Liver (tissue), 9 donors: ENCODE data around the gene PKIG. TPM values are rescaled to one million over a fixed set of nuclear protein-coding genes. Genes with fewer than 3 reads are reported as not detected.

Source experiments
- DNase-seq: peaks from one replicate; pipeline ENCODE4 v3.0.0-alpha.2; 2017; ENCODE audit warnings: low spot score
- H3K27ac ChIP-seq, 2 donors: one replicate each; pipeline ENCODE4 v1.7.0; 2013; ENCODE audit warnings: inconsistent platforms in 2 of 2, low read length in 2 of 2, control low read depth in 1 of 2, low read depth in 1 of 2, mild to moderate bottlenecking in 1 of 2
- H3K27me3 ChIP-seq, 4 donors: one replicate each; pipeline versions ENCODE4 v1.6.1 to v1.7.0; 2013; ENCODE audit warnings: low read length in 3 of 4, inconsistent platforms in 1 of 4, mild to moderate bottlenecking in 1 of 4, moderate library complexity in 1 of 4; ENCODE audit not compliant: control insufficient read depth in 4 of 4, insufficient read depth in 4 of 4
- H3K36me3 ChIP-seq, 4 donors: one replicate each; pipeline versions ENCODE4 v1.6.1 to v1.7.0; 2013; ENCODE audit warnings: low read length in 3 of 4, mild to moderate bottlenecking in 3 of 4, low read depth in 1 of 4, moderate library complexity in 1 of 4; ENCODE audit not compliant: control insufficient read depth in 4 of 4, insufficient read depth in 3 of 4
- H3K4me1 ChIP-seq, 4 donors: one replicate each; pipeline versions ENCODE4 v1.6.1 to v1.7.0; 2013; ENCODE audit warnings: low read length in 3 of 4, mild to moderate bottlenecking in 3 of 4, moderate library complexity in 1 of 4; ENCODE audit not compliant: control insufficient read depth in 4 of 4, insufficient read depth in 4 of 4
- H3K4me3 ChIP-seq, 3 donors: one replicate each; pipeline versions ENCODE4 v1.6.1 to v1.7.0; 2013; ENCODE audit warnings: low read length in 3 of 3, control low read depth in 1 of 3, low read depth in 1 of 3, mild to moderate bottlenecking in 1 of 3
- H3K9ac ChIP-seq, 2 donors: one replicate each; pipeline ENCODE4 v1.7.0; 2013; ENCODE audit warnings: low read length in 2 of 2, mild to moderate bottlenecking in 2 of 2, moderate library complexity in 2 of 2, control low read depth in 1 of 2, low read depth in 1 of 2
- H3K9me3 ChIP-seq, 4 donors: one replicate each; pipeline versions ENCODE4 v1.6.1 to v1.7.0; 2013; ENCODE audit warnings: low read length in 3 of 4; ENCODE audit not compliant: control insufficient read depth in 4 of 4
- ATF3 ChIP-seq: IDR thresholded peaks from 2 replicates; pipeline ENCODE4 v1.6.1; 2016; ENCODE audit warnings: antibody characterized with exemption
- EGR1 ChIP-seq, 2 donors: IDR thresholded peaks; 2 replicates each; pipeline ENCODE4 v1.6.1; 2016 to 2018; ENCODE audit warnings: antibody characterized with exemption in 2 of 2, low read depth in 2 of 2
- FOXA1 ChIP-seq: IDR thresholded peaks from 2 replicates; pipeline ENCODE4 v1.6.1; 2016; ENCODE audit warnings: antibody characterized with exemption
- FOXA2 ChIP-seq: IDR thresholded peaks from 2 replicates; pipeline ENCODE4 v1.6.1; 2016; ENCODE audit warnings: antibody characterized with exemption
- GABPA ChIP-seq, 2 donors: IDR thresholded peaks in 1 of 2; conservative IDR thresholded peaks in 1 of 2; 2 replicates each; pipeline ENCODE4 v1.6.1; 2016; ENCODE audit warnings: antibody characterized with exemption in 2 of 2, mild to moderate bottlenecking in 1 of 2, moderate library complexity in 1 of 2
- HNF4A ChIP-seq, 2 donors: conservative IDR thresholded peaks; 2 replicates each; pipeline ENCODE4 v1.6.1; 2016; ENCODE audit warnings: antibody characterized with exemption in 2 of 2, mild to moderate bottlenecking in 2 of 2
- HNF4G ChIP-seq: IDR thresholded peaks from 2 replicates; pipeline ENCODE4 v1.6.1; 2016; ENCODE audit warnings: antibody characterized with exemption
- JUND ChIP-seq, 2 donors: IDR thresholded peaks; 2 replicates each; pipeline ENCODE4 v1.6.1; 2016; ENCODE audit warnings: antibody characterized with exemption in 2 of 2
- NR2F2 ChIP-seq: IDR thresholded peaks from 2 replicates; pipeline ENCODE4 v1.6.1; 2016; ENCODE audit warnings: antibody characterized with exemption
- RAD21 ChIP-seq, 2 donors: IDR thresholded peaks; 2 replicates each; pipeline ENCODE4 v1.6.1; 2016; ENCODE audit warnings: antibody characterized with exemption in 2 of 2, mild to moderate bottlenecking in 2 of 2
- RXRA ChIP-seq, 2 donors: IDR thresholded peaks; 2 replicates each; pipeline ENCODE4 v1.6.1; 2017 to 2018; ENCODE audit warnings: antibody characterized with exemption in 2 of 2, mild to moderate bottlenecking in 1 of 2
- SP1 ChIP-seq: IDR thresholded peaks from 2 replicates; pipeline ENCODE4 v1.6.1; 2018; ENCODE audit warnings: antibody characterized with exemption, mild to moderate bottlenecking
- TAF1 ChIP-seq: conservative IDR thresholded peaks from 2 replicates; pipeline ENCODE4 v1.6.1; 2016; ENCODE audit warnings: antibody characterized with exemption, mild to moderate bottlenecking
- YY1 ChIP-seq: IDR thresholded peaks from 2 replicates; pipeline ENCODE4 v1.6.1; 2016; ENCODE audit warnings: antibody characterized with exemption, mild to moderate bottlenecking
- WGBS: extraction: QIAGEN DNeasy Blood & Tissue Kit; methylation state at CpG from one replicate; pipeline ENCODE4 v1.1.7; 2013; 5-methylcytosine and 5-hydroxymethylcytosine counted together
- polyA plus RNA-seq, 2 donors: library from polyadenylated mRNA; stranded (reverse) in 1 of 2; unstranded in 1 of 2; fragments of 200-250 nt in 1 of 2; fragments of >200 nt in 1 of 2; fragmentation: Nextera tagmentation in 1 of 2; extraction: Ambion mirVana in 1 of 2; gene quantifications; one replicate each; pipeline versions ENCODE4 v1.2.1 to v1.2.3, GENCODE V29; 2013 to 2015
- total RNA-seq, 2 donors: library from RNA; depleted of rRNA; stranded (reverse); fragments of >200 nt; gene quantifications; one replicate each; pipeline ENCODE4 v1.2.3, GENCODE V29; 2014
- TF ChIP-seq, protein P1 (sequence below): IDR thresholded peaks from 2 replicates; pipeline ENCODE4 v1.6.1; 2016; ENCODE audit warnings: antibody characterized with exemption
- TF ChIP-seq, protein P2 (sequence below): fragments of 150-350 bp; IDR thresholded peaks from 2 replicates; pipeline ENCODE4 v1.5.1; 2017; ENCODE audit warnings: improper control_type of control experiment, low read depth, low read length; ENCODE audit not compliant: missing input control
- TF ChIP-seq, protein P3 (sequence below): IDR thresholded peaks from 2 replicates; pipeline ENCODE4 v1.6.1; 2016; ENCODE audit warnings: antibody characterized with exemption
- TF ChIP-seq, protein P4 (sequence below): IDR thresholded peaks from 2 replicates; pipeline ENCODE4 v1.6.1; 2016; ENCODE audit warnings: antibody characterized with exemption, mild to moderate bottlenecking
- donor health status: healthy.
- donor health status: healthy.
- donor health status: healthy.
- donor health status: healthy.
- donor health status: healthy.

PKIG gene
- total and polyA plus RNA-seq, 4 donors, result 10.6 to 24.3 (median 23.4) TPM

DNA sequence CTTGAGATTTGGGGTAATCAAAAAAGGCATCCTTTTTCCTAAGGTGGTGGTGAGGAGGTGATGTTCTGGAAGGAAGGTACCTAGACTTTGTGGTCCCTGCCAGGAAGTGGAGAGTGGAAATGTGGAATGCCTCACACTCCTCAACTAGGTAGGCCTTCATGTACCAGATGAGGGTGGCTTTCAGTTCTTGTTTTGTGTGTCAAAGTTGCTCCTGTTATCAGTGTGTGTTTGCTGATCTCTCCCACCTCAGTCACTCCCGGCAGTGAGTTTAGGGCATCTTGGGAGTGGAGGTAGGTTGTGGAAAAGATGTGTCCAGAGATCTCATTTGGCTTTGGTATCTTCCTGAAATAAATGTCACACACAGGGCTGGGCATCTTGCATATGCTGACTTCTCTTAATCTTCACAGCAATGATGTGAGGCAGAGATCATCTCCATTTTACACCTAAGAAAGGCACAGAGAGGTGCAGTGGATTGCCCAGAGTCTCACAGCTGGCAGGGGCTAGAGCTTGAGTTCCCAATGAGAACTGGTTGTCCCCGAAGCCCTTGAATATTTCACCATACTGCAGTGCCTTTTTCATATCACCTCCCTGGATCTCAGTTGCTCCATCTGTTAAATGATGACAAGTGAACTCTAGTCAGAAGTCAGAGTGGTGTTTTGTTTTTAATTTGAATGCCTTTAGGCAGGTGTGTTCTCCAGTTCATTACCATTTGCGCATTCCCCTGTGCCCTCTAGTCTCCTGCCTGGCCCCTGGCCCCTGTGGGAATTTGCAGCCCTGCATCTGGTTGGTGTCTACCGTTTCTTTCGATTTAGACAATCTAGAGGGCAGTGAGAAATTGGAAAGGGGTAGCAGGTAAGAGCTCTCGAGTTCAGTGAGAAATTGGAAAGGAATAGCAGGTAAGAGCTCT is 2.9 kb downstream of the PKIG start:
- TF ChIP-seq EGR1 (IDR thresholded peaks at IDR 0.05; ENCODE audit: low read depth in 2 of 2) (no peak), JUND (IDR thresholded peaks at IDR 0.05) (no peak), SP1 (no peak), ATF3 (no peak), NR2F2 (no peak), GABPA (IDR thresholded peaks at IDR 0.05 in 1 of 2, conservative IDR thresholded peaks at IDR 0.05 in 1 of 2) (no peak)
- TF ChIP-seq, protein P1, sequence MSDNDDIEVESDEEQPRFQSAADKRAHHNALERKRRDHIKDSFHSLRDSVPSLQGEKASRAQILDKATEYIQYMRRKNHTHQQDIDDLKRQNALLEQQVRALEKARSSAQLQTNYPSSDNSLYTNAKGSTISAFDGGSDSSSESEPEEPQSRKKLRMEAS, result no peak
- TF ChIP-seq, protein P2, sequence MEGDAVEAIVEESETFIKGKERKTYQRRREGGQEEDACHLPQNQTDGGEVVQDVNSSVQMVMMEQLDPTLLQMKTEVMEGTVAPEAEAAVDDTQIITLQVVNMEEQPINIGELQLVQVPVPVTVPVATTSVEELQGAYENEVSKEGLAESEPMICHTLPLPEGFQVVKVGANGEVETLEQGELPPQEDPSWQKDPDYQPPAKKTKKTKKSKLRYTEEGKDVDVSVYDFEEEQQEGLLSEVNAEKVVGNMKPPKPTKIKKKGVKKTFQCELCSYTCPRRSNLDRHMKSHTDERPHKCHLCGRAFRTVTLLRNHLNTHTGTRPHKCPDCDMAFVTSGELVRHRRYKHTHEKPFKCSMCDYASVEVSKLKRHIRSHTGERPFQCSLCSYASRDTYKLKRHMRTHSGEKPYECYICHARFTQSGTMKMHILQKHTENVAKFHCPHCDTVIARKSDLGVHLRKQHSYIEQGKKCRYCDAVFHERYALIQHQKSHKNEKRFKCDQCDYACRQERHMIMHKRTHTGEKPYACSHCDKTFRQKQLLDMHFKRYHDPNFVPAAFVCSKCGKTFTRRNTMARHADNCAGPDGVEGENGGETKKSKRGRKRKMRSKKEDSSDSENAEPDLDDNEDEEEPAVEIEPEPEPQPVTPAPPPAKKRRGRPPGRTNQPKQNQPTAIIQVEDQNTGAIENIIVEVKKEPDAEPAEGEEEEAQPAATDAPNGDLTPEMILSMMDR, result no peak
- Histone ChIP-seq H3K4me3 (no peak overlapping the region), H3K4me1 (peaks cover 0 to 5% (median 1%) of the 10 kb centered on the region in 4 donors), H3K9me3 (no peaks in the 10 kb centered on the region), H3K27ac (no peak overlapping the region), H3K27me3 (no peaks in the 10 kb centered on the region), H3K36me3 (peaks cover 0 to 8% (median 0%) of the 10 kb centered on the region in 4 donors), H3K9ac (no peak overlapping the region)
- DNase-seq, result no peak
- WGBS, result 92% methylated on average over 6 of the region's 6 CpGs

DNA sequence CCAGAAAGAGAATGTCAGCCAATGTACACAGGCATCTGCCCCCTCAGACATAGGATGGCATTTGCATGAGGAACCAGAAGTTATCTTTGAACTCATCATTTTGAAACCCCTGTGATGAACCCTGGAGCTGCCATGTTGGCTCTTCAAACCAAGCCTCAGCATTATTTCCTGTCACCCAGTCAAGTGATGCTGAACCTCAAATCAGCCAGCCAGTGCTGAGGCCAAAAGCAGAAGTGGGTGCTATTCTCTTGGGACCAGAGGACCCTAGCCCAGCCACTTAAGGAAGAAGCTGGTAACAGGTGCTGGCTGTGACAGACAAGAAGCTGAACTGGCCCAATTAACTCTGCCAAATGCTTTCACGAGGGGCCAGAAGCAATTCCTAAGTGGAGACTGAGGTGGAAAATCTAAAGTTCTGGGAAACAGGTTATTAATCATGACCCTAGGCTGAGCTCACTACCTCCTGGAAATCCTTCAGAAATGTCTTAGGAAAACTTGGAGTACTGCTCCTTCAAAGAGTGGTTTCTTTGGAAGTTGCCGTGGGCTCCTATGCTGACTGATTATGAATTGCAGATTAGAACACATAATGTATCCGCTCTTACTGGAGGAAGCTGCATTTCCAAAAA is 4.0 kb downstream of the PKIG start:
- WGBS, result 82% methylated on average over 3 of the region's 3 CpGs
- Histone ChIP-seq H3K27me3 (no peaks in the 10 kb centered on the region), H3K9ac (no peak overlapping the region), H3K27ac (no peak overlapping the region), H3K9me3 (no peaks in the 10 kb centered on the region), H3K4me1 (peaks cover 0 to 5% (median 1%) of the 10 kb centered on the region in 4 donors), H3K36me3 (peaks cover 0 to 14% (median 3%) of the 10 kb centered on the region in 4 donors), H3K4me3 (no peak overlapping the region)
- TF ChIP-seq, protein P2, result no peak
- TF ChIP-seq HNF4A (conservative IDR thresholded peaks at IDR 0.05) (no peak), RXRA (IDR thresholded peaks at IDR 0.05) (no peak), FOXA1 (no peak), RAD21 (IDR thresholded peaks at IDR 0.05) (no peak), TAF1 (no peak), SP1 (no peak), NR2F2 (no peak), YY1 (no peak), FOXA2 (no peak), ATF3 (no peak), JUND (IDR thresholded peaks at IDR 0.05) (no peak), EGR1 (IDR thresholded peaks at IDR 0.05; ENCODE audit: low read depth in 2 of 2) (no peak), HNF4G (no peak), GABPA (IDR thresholded peaks at IDR 0.05 in 1 of 2, conservative IDR thresholded peaks at IDR 0.05 in 1 of 2) (no peak)
- TF ChIP-seq, protein P3, sequence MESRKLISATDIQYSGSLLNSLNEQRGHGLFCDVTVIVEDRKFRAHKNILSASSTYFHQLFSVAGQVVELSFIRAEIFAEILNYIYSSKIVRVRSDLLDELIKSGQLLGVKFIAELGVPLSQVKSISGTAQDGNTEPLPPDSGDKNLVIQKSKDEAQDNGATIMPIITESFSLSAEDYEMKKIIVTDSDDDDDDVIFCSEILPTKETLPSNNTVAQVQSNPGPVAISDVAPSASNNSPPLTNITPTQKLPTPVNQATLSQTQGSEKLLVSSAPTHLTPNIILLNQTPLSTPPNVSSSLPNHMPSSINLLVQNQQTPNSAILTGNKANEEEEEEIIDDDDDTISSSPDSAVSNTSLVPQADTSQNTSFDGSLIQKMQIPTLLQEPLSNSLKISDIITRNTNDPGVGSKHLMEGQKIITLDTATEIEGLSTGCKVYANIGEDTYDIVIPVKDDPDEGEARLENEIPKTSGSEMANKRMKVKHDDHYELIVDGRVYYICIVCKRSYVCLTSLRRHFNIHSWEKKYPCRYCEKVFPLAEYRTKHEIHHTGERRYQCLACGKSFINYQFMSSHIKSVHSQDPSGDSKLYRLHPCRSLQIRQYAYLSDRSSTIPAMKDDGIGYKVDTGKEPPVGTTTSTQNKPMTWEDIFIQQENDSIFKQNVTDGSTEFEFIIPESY, result no peak
- TF ChIP-seq, protein P4, sequence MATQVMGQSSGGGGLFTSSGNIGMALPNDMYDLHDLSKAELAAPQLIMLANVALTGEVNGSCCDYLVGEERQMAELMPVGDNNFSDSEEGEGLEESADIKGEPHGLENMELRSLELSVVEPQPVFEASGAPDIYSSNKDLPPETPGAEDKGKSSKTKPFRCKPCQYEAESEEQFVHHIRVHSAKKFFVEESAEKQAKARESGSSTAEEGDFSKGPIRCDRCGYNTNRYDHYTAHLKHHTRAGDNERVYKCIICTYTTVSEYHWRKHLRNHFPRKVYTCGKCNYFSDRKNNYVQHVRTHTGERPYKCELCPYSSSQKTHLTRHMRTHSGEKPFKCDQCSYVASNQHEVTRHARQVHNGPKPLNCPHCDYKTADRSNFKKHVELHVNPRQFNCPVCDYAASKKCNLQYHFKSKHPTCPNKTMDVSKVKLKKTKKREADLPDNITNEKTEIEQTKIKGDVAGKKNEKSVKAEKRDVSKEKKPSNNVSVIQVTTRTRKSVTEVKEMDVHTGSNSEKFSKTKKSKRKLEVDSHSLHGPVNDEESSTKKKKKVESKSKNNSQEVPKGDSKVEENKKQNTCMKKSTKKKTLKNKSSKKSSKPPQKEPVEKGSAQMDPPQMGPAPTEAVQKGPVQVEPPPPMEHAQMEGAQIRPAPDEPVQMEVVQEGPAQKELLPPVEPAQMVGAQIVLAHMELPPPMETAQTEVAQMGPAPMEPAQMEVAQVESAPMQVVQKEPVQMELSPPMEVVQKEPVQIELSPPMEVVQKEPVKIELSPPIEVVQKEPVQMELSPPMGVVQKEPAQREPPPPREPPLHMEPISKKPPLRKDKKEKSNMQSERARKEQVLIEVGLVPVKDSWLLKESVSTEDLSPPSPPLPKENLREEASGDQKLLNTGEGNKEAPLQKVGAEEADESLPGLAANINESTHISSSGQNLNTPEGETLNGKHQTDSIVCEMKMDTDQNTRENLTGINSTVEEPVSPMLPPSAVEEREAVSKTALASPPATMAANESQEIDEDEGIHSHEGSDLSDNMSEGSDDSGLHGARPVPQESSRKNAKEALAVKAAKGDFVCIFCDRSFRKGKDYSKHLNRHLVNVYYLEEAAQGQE, result no peak
- TF ChIP-seq, protein P1, result no peak
- no peak for DNase-seq
